Fibroblast of skin of back (primary cell): ENCODE measurements around the gene TLE6.
"Not testable (repeated sequence)": the region's sequence is repeated elsewhere in the genome, so short reads cannot be mapped to it uniquely, and the experiment has no call there.

Experiments
- DNase-seq: peaks from one replicate; pipeline ENCODE4 v3.0.0-alpha.2; 2013

The TLE6 gene

DNA sequence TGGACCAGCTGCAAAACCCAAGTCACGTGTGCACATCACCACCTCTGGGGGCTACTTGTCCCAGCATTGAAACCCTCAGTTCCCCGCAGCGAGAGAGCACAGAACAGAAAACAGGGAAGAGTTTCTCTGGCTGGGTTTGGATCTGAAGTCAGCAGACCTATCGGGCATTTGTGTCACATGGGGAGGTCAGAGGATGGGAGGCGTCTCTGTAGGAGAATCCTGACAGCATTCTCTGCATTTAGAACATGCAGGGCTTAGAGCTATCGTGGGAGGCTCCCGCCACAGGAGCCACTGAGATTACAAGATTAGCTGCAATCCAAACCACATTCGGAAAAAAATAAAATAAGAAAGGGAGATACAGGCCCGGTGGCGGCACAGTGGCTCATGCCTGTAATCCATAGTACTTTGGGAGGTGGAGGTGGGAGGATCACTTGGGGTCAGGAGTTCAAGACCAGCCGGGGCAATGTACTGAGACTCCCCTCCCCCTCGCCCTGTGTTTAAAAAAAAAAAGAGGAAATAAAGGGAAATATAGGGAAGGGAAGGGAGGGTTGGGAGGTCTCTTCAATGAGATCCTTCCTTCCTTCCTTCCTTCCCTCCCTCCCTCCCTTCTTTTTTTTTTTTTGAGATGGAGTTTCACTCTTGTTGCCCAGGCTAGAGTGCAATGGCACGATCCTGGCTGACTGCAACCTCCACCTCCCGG lies 2.9 kb upstream of the TLE6 start:
- DNase-seq: no peak

DNA sequence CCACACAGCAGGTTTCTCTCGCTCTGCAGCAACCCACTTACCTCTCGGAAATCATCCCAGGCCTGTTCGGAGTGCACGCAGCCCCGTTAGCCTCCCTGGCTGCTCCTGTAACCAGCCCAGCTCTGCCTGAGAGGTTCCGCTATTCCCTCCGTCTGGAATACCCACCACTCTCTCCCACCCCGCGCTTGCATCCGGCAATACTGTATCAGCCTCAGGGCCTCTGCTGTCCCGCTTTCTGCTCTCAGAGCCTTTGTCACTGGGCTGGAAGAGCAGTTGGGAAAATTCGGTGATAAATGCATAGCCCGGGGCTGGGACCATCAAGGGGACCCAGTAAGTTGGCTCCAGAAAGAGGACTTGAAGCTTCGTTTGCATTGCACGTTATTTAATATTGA lies 759 bp upstream of the TLE6 start:
- DNase-seq: no peak

DNA sequence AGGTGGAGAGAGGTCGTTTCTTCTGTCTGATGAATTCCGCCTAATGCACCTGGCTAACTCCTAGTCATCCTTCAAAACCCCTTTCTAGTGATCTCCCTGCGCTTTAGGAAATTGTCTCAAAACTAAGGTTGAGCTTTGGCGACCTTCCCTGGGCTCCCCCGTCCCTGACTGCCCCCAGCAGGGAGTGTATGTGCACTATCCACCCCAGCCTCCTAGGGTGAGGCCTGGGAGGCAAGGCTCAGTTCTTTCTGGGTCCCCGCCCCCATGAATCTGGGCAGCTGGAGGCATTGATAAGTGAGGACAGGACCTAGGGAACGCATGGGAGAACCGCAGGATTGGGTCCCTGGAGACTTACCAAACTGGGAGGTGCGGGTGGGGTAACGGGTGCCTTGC lies 378 bp downstream of the TLE6 start:
- no peak for DNase-seq

DNA sequence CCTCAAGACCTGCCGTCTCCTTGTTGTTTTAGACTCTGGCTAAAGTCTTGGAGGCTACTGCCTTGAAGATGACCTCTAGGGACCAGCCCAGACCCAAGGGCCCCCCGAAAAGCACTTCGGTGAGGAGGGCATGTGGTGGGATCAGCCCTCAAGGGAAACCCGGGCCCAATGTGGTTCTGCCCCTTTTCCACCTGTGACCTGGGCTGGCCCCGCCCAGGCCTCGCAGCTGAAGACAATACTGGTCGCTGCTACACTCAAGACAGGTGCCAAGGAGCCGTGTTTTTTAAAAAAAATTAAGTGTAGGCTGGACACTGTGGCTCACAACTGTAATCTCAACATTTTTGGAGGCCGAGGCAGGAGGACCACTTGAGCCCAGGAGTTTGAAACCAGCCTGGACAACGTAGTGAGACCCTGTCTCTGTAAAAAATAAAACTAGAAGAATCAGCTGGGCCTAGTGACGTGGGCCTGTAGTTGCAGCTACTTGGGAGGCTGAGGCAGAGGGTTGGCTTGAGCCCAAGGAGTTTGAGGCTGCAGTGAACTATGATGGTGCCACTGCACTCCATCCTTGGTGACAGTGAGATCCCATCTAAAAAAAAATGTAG lies 903 bp downstream of the TLE6 start:
- no peak for DNase-seq

DNA sequence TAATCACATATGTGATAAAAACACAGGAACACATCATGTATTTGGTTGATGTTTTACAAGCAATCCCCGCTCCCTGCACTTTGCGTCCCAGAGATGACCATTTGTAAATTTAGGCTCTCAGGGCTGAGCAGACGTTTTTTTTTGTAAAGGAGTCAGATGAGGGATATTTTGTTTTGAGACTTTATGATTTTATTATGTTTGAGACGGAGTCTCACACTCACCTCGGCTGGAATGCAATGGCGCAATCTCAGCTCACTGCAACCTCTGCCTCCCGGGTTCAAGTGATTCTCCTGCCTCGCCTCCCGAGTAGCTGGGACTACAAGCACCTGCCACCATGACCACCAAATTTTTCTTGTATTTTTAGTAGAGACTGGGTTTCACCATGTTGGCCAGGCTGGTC lies 1.4 kb downstream of the TLE6 start:
- DNase-seq: no peak

DNA sequence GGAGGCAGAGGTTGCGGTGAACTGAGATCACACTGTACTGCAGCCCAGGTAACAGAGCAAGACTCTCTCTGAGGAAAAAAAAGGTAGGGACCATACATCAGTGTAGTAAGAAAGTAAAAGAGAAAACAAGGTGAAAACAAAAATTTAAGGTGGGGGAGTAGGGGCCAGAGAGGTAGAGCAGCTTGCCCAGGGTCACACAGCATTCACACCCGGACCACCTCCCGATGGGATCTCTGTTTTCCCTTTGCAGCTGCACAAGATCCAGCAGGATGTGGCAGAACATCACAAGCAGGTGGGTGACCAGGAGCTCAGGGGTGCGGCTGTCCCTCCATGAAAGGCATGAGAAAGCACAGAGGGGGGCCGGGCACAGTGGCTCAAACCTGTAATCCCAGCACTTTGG lies 4.5 kb downstream of the TLE6 start:
- DNase-seq: no peak

DNA sequence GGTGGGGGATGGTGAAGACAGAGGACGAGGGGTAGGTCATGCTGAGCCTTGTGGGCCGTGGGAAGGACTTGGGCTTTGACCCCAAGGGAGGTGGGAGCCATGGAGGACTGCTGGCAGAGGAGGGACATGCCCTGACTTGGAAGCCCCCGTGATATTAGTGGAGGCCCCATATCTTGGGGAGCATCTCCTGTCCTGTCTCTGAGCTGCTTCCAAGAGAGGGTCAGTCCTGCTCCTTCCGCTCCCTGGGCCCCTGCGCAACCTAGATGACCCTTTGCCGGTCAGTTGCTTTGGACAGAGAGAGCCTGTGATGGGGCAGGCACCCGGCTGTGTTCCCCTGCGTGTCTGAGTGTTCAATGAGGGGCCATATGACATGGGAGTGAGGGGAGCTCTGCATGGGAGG lies 5.2 kb downstream of the TLE6 start:
- no peak for DNase-seq

DNA sequence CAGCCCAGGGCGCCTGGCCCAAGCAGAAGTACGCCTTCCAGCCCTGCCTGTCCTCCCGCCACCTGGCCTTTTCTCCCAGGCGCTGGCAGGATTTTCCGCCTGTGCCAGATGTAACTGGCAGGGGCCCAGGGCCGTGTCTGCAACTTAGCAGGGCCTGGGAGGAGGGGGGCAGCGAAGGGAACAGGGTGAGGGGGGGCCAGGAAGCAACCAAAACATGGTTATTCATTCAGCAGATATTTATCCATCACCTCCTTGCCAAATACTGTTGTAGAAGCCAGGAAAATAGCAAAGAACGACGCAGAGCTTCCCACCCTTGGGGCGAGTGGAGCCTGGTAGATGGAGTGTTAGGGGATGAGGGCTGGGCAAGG lies 5.6 kb downstream of the TLE6 start:
- peak; percentile 77 for DNase-seq

DNA sequence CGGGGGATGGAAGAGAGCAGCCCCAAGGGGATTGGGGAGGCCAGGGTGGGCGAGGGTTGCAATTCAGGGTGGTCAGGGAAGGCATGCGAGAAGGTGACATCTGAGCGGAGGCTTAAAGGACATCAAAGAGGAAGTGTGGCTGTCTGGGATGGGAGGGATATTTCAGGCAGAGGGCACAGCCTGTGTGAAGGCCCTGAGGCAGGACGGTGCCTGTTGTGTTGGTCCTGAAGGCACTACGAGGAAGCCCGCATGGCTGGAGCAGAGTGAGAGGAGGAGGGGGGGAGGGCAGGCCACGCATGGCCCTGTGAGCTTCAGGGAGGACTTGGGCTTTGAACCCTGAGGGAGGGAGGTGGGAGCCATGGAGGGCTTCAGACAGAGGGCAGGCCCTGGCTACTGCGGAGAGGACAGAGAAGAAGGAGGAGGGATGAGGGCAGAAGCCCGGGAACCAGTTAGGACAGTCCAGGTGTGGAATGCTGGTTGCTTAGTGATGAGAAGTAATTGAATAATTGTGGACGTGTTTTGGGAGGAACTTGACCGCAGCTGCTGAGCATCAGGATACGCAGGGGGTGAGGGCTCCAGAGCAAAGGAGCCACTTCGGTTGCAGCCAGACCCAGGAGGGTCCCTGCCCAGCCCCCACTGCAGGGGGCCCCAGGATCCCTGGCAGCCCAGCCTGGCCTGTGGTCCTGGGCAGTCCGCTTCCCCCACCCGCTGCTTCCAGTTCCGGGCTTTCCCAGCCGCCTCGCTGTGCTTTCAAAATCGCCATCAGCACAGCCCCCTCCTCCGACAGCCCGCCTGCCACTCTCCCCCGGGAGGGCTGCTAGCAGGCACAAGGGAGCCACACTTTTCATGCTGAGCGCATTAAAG lies 6.2 kb downstream of the TLE6 start:
- peak; percentile 63 for DNase-seq

DNA sequence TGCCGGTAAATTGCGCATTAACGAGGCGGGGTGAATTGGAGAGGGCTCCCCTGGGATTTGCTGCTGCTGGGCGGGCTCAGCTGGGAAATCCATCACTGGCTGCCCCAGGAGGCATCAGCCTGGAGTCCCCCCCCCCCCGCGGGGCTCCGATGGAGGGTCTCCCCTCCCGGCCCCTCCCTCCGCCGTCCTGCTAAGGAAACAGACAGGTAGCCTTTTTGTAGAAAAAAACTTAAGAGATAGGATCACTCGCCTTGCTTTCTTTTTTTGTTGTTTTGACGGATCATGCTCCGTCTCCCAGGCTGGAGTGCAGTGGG lies 6.8 kb downstream of the TLE6 start:
- no peak for DNase-seq

DNA sequence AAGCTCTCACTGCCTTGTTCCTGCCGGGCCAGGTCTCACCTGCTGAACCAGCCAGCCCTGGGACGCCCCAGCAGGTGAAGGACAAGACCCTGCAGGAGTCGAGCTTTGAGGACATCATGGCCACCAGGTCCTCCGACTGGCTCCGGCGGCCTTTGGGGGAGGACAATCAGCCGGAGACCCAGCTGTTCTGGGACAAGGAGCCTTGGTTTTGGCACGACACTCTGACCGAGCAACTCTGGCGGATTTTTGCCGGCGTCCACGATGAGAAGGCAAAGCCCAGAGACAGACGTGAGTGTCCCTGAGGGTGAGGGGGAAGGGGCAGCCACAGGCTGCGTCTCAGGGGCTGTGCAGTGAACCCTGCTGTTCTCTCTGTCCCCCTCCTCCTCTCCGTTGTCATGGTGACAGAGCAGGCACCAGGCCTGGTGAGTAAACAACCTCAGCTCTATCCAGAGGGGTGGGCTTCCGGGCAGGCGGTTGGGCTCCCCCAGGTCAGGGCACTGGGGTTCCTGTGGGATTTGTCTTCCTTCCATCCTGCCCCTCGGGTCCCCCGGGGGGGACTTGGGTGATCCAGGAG lies 9.7 kb downstream of the TLE6 start:
- DNase-seq: no peak

DNA sequence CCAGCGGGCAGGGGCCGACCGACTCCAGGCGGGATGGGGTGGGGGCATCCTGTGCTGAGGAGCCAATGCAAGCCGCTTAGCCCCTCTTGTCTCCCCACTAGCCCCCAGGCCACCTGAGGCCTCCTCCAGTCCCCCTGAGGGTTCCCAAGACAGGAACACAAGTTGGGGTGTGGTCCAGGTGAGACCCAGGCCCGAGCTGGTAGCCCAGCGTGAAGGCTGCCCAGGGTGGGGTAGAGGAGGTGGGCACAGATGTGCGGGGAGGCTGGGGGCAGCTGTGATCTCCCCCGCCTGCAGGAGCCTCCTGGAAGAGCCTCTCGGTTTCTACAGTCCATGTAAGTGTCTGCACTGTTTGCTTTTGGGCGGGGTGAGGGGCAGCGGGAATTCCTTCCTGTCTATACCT lies 10.4 kb downstream of the TLE6 start:
- no peak for DNase-seq

DNA sequence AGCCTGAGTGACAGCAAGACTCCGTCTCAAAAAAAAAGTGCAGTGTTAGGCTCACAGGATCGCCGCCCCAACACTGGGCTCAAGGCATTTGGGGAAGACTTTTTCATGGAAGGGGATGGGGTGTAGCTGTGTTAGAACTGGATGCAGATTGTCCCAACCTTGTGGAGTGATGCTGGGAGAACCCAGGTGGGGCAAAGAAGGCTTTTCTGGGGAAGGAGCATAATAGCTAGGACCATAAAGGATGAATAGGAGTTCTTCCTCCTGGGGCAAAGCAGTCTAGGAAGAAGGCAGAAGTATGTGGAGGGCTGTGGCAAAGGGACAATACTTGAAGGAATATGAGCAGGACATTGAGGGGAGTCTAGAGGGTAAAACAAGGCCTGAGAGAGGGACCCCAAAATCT lies 11.2 kb downstream of the TLE6 start:
- no peak for DNase-seq

DNA sequence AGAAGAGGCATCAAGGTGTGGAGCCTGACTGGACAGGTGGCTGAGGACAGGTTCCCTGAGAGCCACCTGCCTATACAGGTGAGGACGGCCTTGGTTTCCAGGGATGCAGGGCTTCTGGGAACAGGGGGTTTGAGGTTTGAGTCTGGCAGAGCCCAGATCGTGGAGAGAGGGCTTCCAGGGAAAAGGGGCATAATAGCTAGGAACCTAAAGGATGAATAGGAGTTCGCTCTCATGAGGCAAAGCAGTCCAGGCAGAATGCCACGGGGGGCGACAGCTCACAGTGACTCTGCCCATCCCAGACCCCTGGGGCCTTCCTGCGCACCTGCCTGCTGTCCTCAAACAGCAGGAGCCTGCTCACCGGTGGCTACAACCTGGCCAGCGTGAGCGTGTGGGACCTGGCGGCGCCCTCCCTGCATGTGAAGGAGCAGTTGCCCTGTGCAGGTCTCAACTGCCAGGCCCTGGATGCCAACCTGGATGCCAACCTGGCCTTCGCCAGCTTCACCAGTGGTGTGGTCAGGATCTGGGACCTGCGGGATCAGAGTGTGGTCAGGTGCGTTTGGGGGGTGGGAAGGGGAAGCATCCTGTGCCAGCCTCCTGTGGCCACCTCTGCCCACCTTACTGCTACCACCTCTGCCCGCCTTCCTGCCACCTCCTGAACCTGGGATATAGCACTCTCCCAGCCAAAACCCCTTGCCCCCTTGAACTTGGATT lies 12.0 kb downstream of the TLE6 start:
- DNase-seq: no peak

DNA sequence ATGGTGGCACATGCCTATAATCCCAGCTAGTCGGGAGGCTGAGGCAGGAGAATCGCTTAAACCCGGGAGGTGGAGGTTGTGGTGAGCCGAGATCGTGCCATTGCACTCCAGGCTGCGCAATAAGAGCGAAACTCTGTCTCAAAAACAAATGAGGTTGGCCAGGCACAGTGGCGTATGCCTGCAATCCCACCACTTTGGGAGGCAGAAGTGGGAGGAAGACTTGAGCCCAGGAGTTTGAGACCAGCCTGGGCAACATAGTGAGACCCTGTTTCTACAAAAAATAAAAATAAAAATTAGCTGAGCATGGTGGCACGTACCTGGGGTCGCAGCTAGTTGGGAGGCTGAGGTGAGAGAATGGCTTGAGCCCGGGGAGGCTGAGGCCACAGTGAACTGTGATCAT lies 15.0 kb downstream of the TLE6 start:
- not testable (repeated sequence) for DNase-seq

DNA sequence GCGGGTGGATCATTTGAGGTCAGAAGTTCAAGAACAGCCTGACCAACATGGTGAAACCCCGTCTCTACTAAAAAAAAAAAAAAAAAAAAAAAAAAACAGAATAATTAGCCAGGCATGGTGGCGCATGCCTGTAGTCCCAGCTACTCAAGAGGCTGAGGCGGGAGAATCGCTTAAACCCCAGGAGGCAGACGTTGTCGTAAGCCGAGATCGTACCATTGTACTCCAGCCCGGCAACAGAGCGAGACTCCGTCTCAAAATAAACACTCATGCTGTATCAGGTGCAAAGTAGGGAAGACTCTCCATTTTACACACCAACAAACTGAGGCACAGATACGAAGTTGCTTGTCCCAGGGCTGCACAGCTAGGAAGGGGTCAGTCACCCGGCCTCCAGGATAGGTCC lies 15.6 kb downstream of the TLE6 start:
- DNase-seq: no peak

DNA sequence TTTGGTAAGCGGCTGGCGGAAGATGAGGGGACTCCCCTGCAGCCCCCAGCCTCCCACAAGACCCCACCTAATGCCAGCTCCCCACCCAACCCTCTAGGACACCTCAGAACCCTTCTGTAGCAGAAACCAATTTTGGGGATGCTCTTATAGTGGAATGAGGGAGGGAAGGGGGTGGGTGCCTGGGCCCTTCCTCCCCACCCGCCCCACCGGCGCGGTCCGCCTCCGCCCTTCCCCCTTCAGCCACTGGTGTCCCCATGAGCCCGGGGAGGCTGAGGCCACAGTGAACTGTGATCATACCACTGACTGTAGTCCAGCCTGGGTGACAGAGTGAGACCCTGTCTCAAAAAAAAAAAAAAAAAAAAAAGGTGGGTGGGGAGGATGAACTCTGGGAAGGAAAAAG lies 16.2 kb downstream of the TLE6 start:
- no peak for DNase-seq

DNA sequence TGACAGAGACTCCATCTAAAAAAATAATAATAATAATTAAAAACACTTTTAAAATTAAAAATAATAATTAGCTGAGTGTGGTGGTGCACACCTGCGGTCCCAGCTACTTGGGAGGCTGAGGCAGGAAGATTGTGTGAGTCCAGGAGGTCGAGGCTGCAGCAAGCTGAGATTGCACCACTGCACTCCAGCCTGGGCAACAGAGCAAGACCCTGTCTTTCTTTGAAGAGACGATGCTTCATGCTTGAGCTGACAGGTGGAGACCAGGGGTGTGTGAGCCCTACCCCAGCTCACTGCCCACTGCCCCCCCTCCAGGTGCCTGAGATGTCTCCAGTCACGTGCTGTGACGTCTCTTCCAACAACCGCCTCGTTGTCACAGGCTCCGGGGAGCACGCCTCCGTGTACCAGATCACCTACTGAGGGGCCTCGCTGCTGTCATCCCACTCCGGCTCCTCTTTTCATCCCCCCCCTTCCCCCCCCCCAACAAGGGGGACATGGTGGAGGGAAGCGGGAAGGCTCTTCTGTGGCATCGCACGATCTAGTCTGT lies 17.3 kb downstream of the TLE6 start:
- no peak for DNase-seq

DNA sequence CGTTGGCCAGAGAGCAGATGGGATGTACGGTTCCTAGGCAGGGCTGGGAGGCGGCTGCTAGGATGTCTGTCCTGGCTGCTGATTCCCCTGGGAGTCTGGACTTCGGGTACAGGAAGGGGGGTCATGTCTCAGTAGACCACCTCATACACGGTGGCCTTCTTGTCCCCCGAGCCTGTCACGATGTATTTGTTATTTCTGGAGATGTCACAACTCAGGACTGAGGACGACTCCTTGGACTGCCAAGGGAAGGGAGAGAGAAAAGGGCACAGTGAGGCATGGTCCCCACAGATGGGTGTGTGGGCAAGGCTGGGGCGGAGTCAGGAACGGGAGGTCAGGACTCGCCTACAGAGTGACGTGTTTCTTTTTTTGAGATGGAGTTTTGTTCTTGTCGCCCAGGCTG lies 20.4 kb downstream of the TLE6 start:
- DNase-seq: no peak

DNA sequence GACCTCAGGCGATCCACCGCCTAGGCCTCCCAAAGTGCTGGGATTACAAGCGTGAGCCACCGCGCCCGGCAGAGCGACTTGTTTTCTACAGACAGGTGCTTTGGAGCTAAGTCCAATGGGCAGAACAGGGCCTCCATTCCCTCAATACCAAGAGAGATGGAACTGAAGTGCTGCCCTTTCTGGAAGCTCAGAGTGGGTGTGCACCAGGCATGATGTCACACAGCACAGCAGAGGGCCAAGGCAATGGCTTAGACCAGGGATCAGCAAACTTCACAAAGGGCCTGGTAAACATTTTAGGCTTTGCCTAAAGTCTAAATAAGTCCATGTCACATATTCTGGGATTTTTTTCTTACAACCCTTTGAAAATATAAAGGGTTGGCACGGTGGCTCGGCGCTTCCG lies 21.3 kb downstream of the TLE6 start:
- no peak for DNase-seq

DNA sequence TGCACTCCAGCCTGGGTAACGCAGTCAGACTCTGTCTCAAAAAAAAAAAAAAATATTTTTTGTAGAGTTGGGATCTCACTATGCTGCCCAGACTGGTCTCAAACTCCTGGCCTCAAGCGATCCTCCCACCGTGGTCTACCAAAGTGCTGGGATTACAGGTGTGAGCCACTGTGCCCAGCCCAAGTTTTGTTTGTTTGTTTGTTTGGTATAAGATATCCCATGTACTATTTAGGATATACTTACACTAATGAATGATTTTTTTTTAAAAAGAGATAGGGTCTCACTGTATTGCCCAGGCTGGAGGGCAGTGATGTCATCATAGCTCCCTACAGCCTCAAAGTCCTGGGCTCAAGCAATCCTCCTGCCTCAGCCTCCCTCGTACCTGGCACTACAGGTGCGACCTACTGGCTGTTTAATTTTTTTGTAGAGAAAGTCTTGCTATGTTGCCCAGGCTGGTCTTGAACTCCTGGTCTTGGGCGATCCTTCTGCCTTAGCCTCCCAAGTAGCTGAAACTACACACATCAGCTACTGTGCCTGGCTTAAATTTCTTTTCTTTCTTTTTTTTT lies 24.0 kb downstream of the TLE6 start:
- no peak for DNase-seq

DNA sequence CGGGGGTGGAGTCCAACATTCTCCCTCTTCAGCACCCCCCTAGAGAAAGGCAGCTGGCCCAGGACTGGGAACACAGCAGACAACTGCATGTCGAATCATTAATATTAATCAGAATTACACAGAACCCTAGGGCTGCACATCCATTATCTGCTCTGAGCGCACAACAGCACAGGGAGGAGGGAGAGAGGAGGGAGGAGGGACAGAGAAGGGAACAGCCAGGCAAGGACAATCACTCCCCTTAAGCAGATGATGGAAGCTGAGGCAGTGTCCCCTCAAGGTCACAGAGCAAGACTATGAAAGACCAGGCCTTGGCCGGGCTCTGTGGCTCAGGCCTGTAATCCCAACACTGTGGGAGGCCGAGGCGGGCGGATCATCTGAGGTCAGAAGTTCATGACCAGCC lies 25.7 kb downstream of the TLE6 start:
- DNase-seq: no peak

DNA sequence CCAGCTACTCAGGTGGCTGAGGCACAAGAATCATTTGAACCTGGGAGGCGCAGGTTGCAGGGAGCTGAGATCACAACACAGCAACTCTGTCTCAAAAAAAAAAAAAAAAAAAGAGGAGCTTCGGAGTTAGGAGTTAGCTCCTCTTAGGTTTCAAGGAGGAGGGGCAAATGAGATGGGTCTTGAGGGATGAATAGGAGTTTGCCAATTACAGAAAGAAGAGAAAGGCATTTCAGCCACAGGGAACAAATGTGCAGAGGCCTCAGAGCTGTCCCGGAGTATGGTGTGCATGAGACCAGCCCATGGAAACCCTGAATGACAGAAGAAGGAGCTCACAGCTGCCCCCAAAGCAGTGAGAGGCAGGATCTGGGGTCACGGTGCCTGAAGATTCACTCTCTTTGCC lies 27.2 kb downstream of the TLE6 start:
- no peak for DNase-seq
